Osteocyte (in vitro differentiated cells): ENCODE results near the gene MANBA. TPM values are rescaled to one million over a fixed set of nuclear protein-coding genes. Genes with fewer than 3 reads are reported as not detected.
"Not testable (repeated sequence)": the region's sequence is repeated elsewhere in the genome, so short reads cannot be mapped to it uniquely, and the experiment has no call there.

Experiments
- DNase-seq: peaks from one replicate; pipeline ENCODE4 v3.0.0; 2021; ENCODE audit warnings: mixed read lengths; ENCODE audit not compliant: unreplicated experiment; ENCODE audit errors: extremely low spot score
- H3K27ac Mint-ChIP-seq: one replicate; pipeline ENCODE4 v1.8.0; 2021; ENCODE audit warnings: mild to moderate bottlenecking, mixed read lengths; ENCODE audit not compliant: unreplicated experiment
- H3K27me3 Mint-ChIP-seq: one replicate; pipeline ENCODE4 v1.8.0; 2021; ENCODE audit warnings: mixed read lengths; ENCODE audit not compliant: unreplicated experiment
- H3K36me3 Mint-ChIP-seq: one replicate; pipeline ENCODE4 v1.8.0; 2021; ENCODE audit warnings: mixed read lengths; ENCODE audit not compliant: unreplicated experiment
- H3K4me1 Mint-ChIP-seq: one replicate; pipeline ENCODE4 v1.8.0; 2021; ENCODE audit warnings: mixed read lengths; ENCODE audit not compliant: unreplicated experiment
- H3K4me3 Mint-ChIP-seq: one replicate; pipeline ENCODE4 v1.8.0; 2021; ENCODE audit warnings: mild to moderate bottlenecking, moderate library complexity, mixed read lengths; ENCODE audit not compliant: unreplicated experiment
- H3K9me3 Mint-ChIP-seq: one replicate; pipeline ENCODE4 v1.8.0; 2021; ENCODE audit warnings: mixed read lengths; ENCODE audit not compliant: unreplicated experiment
- CTCF ChIP-seq: fragments of 200-600 bp; sonication (generic); IDR thresholded peaks from 2 replicates; pipeline ENCODE4 v1.5.0; 2021; ENCODE audit warnings: antibody characterized with exemption, mild to moderate bottlenecking, moderate library complexity
- total RNA-seq: library from RNA; stranded (reverse); gene quantifications from 2 replicates; pipeline ENCODE4 v1.2.1, GENCODE V29; 2021

MANBA gene
- total RNA-seq, 1 donor from 2014 or later, result 26.1 TPM

DNA sequence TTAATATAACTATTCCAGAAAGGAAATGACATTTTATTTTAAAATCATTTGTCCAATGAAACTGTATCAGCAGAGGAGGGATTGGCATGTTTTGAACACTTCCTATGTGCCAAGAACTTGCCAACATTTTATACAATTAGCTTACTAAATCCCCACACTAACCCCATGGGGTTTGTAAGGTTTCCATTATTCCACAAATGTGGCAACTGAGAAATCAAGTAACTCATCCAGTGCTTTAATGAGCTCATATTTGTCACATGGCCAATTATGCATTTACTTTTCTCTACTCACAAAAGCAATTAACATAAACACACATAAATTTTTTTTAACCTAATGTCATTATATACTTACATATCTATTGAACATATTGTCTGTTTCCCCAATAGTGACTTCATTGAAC is 37.3 kb downstream of the MANBA start:
- no peak overlapping the region for H3K27ac Mint-ChIP-seq
- no peak for DNase-seq
- H3K36me3 Mint-ChIP-seq, result peaks cover 14% of the 10 kb centered on the region
- no peak for TF ChIP-seq CTCF
- no peaks in the 10 kb centered on the region for H3K27me3 Mint-ChIP-seq
- peaks cover 2% of the 10 kb centered on the region for H3K9me3 Mint-ChIP-seq
- H3K4me1 Mint-ChIP-seq, result no peaks in the 10 kb centered on the region
- H3K4me3 Mint-ChIP-seq, result no peak overlapping the region

- peak; percentile 66 for DNase-seq
- no peak for TF ChIP-seq CTCF
- Mint-ChIP-seq H3K27ac (no peak overlapping the region), H3K27me3 (no peaks in the 10 kb centered on the region), H3K4me1 (no peaks in the 10 kb centered on the region), H3K9me3 (peaks cover 10% of the 10 kb centered on the region), H3K4me3 (no peak overlapping the region), H3K36me3 (peaks cover 21% of the 10 kb centered on the region)
Observed at GRCh38 chr4:102722740-102723139, 38.0 kb downstream of the MANBA start.

DNA sequence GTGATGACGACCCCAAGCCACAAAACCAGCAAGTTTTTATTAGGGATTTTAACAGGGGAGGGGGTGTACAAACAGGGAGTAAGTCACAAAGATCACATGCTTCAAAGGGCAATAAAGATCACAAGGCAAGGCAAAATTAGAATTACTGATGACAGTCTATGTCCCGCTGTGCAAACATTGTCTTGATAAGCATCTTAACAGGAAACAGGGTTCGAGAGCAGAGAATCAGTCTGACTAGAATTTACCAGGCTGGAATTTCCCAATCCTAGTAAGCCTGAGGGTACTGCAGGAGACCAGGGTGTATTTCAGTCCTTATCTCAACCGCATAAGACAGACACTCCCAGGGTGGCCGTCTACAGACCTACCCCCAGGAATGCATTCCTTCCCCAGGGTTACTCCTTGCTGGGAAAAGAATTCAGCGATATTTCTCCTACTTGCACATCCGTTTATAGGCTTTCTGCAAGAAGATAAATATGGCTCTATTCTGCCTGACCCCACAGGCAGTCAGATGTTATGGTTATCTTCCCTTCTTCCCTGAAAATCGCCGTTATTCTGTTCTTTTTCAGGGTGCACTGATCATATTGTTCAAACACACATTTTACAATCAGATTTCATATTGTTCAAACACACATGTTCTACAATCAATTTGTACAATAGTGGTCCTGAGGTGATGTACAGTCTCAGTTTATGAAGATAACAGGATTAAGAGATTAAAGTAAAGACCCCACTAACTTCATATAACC is 41.8 kb downstream of the MANBA start:
- DNase-seq, H3K4me3 Mint-ChIP-seq, H3K27ac Mint-ChIP-seq, H3K27me3 Mint-ChIP-seq, H3K4me1 Mint-ChIP-seq: not testable (repeated sequence)
- Mint-ChIP-seq H3K9me3 (peaks cover 10% of the 10 kb centered on the region), H3K36me3 (peaks cover 26% of the 10 kb centered on the region)

DNA sequence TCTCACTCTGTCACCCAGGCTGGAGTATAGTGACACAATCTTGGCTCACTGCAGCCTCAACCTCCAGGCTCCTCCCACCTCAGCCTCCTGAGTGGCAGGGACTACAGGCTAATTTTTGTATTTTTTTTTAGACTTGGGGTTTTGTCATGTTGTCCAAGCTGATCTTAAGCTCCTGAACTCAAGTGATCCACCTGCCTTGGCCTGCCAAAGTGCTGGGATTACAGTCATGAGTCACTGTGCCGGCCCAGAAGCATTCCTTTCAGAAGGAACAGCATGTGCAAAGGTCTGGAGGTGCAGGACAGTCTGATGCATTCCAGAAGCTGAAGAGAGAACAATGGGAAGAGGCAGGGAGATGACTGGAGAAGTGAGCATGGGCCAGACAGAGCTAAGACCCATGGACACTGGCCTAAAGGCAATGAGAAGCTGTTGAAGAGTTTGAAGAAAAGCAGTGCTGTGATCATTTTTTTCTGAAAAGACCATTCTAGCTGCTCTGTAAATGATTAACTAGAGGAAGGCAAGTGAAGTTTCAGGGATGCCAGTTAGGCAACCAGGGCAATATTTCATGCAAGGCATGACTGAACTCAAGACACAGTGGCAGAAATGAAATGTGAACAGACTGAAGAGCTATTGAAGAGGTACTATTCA is 43.2 kb downstream of the MANBA start:
- no peak for TF ChIP-seq CTCF
- no peak for DNase-seq
- Mint-ChIP-seq H3K4me3 (no peak overlapping the region), H3K4me1 (no peaks in the 10 kb centered on the region), H3K36me3 (peaks cover 25% of the 10 kb centered on the region), H3K9me3 (peaks cover 10% of the 10 kb centered on the region), H3K27me3 (no peaks in the 10 kb centered on the region), H3K27ac (no peak overlapping the region)

GRCh38 chr4:102715057-102715456 is 45.7 kb downstream of the MANBA start:
- H3K9me3 Mint-ChIP-seq, result peaks cover 10% of the 10 kb centered on the region
- no peak for DNase-seq
- peaks cover 27% of the 10 kb centered on the region for H3K36me3 Mint-ChIP-seq
- H3K27me3 Mint-ChIP-seq, result no peaks in the 10 kb centered on the region
- H3K4me3 Mint-ChIP-seq, result no peak overlapping the region
- TF ChIP-seq CTCF, result no peak
- H3K4me1 Mint-ChIP-seq, result no peaks in the 10 kb centered on the region
- H3K27ac Mint-ChIP-seq, result no peak overlapping the region

- DNase-seq, H3K27ac Mint-ChIP-seq: not testable (repeated sequence)
Observed at GRCh38 chr4:102713774-102714173, 47.0 kb downstream of the MANBA start.

More at GRCh38 chr4:102713774-102714173, 47.0 kb downstream of the MANBA start:
- not testable (repeated sequence) for H3K4me1 Mint-ChIP-seq, H3K27me3 Mint-ChIP-seq, H3K4me3 Mint-ChIP-seq
- Mint-ChIP-seq H3K9me3 (peaks cover 10% of the 10 kb centered on the region), H3K36me3 (peaks cover 23% of the 10 kb centered on the region)
